Activated CD4-positive, alpha-beta T cell treated with anti-CD3 and anti-CD28 coated beads, Interleukin-10, Interleukin-2, amounts not matched to agents 100 ng/mL and 50 ng/mL, durations not matched to agents 16 hours and 8 hours (primary cell): Measurements from ENCODE around the gene PCSK9.
"Not testable (repeated sequence)": the region's sequence is repeated elsewhere in the genome, so short reads cannot be mapped to it uniquely, and the experiment has no call there.

Source experiments
- DNase-seq: peaks from one replicate; pipeline ENCODE4 v3.0.0-alpha.2; 2020

The PCSK9 gene

DNA sequence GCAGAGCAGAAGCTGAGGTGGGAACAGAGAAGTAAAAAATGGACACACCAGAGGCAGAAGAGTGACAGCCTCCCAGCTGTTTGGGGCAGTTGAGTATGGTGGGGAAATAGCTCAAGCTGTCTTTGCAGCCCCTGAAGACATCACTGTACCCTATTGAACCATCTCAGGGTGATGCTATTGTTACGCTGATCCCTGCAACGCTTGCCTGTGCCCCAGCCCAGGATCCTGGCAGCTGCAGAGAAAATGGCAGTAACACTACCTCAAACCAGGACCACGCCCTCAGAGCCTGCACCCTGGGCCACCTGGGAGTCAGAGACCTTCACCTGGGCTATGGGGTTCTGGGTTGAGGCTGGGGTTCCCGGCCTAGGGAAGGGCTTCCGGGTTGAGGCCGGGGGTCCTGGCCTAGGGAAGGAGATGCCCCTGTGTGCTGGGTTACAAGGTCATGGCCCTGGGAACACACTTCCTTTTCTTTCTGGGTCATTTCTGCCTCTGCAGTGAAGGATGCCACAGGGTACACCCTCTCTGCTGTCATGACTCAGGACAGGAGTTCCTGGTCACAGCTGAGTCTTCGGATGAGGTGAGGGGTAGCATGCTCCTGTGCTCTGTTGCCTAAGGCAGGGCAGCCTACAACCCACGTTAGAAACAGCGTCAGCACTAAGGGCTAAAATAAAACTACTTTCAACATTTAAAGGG, 29.0 kb upstream of the PCSK9 start:
- DNase-seq, result no peak

DNA sequence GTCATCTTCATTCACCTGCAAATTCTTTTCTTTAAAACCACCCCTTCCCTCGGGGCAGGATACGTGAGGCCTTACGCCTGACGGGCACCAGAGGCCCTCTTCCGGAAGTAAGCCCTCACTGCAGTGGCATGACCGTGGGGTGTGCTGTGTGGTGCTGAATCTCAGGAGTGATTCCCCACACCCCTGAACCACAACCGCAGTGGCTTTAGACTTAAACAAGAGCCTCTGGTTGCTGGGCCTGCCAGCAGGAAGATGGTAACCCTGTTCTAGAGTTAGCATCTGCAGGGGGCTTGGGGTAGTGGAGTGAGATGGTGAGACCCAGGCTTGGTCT, 28.5 kb upstream of the PCSK9 start:
- DNase-seq, result no peak

DNA sequence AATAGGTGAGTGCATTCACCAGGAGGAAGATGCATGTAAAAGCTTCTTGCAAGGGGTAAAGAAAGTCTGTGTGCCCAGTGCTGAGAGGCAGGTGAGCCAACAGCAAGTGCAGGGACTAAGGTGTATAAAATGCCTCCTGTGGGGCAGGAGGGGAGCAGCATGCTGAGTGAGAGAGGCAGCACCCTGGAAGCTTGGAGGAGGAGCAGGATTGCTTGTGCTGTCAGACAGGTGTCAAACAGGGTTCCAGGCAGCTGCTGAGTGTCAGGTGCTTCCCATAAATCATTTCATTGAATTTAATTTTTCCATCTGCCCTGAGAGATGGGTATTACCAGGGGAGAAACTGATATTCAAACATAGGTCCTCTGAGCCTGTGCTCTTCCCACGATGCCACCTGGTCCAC, 26.7 kb upstream of the PCSK9 start:
- no peak for DNase-seq

DNA sequence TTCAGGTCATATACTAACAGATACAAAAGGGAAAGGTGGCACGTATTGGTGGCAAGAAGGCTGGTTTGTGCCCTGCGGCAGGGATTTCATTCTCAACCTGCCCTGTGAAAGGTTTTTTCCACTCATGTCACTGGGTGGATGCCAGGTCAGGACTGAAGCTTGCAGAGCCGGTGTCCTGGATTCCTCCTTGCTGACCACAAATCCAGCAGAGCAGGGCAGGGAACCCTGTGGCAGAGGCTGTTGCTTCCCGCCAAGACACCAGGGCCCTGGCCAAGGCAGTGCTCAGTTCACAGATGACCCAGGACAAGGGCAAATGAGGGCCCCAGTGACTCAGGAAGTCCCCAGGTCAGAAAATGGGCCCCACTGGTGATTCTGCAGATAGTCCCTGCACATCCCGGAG, 24.2 kb upstream of the PCSK9 start:
- no peak for DNase-seq

DNA sequence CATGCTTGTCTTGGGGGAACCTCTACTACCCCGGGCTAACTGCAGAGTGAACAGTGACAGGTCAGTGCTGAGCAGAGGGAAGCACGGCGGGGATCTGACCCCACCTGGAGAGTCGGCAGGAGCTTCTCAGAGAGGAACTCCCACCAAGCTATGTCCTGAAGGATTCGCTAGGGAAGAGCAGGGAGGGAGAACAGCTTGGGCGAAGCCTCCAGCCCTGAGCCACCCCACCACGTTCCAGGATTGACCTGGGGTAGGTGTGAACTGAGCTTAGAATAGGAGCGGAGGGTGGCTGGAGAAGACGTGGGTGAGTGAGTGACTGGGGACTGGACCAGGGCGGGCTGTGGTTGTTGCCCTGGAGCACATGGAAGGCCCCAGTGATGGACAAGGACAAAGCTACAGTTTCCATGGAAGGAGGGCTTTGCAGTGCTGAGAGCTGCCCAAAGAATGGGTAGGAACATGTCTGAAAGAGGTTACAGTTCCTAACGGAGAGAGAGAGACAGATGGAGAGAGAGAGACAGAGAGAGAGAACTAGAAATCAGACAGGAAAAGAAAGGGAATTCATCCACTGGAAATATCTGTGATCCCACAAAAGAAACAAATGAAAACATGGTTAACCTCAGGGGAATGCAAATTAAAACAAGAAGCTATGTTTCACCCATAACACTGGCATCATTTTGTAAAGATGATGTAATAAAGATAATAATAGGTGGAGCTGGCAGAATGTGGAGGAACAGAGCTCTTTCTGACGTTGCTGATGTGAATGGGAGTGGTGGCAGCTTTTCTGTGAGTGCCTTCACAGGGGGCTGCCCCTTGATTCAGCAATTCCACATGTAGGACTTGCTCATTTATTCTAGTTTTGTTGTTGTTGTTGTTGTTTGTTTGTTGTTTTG, 23.4 kb upstream of the PCSK9 start:
- DNase-seq, result no peak

DNA sequence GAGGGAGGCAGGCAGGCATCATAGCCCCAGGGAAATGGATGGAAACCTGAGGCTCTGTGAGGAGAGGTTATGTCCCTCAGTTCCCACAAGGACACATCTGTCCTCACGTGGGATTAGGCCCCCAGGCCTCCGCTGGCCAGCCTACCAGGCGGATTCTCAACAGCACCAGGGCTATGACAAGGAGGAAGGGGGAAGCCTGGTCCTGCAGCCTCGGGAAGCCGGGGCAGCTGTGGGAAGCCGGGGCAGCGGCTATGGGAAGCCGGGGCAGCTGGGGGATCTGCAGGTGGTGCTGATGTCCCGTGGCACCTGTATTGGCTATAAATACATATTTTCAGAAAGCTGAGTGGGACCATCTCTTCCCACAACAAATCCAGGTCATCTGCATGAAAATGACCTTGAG, 21.0 kb upstream of the PCSK9 start:
- no peak for DNase-seq

DNA sequence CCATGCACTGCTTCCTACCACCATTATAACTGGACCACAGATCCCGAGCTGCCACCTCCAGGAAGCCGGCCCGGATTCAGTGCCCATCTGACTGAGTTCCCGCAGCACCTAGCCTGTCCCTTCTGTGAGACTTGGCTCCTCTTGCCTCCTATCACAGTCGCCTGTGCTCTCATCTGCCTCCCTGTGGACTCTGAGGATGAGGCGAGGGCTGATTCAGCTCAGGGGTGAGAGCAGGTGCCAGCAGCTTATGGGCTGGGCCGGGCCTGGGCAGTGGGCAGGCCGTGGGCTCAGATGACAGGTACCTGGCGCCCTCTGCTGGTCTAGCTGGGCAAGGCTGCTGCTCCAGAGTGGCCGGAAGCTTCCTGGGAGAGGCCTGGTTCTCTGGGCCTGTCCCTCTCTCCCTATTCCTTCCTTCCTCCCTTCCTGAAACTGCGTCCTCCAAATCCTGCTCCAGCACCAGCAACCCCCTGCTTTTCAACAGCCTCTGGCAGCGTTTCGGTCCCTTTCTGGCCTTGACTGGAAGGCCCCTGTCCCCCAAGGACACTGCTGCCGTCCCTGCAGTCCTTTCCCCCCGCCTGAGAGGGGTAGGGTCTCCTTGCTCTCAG, 17.3 kb upstream of the PCSK9 start:
- DNase-seq, result peak; percentile 73

DNA sequence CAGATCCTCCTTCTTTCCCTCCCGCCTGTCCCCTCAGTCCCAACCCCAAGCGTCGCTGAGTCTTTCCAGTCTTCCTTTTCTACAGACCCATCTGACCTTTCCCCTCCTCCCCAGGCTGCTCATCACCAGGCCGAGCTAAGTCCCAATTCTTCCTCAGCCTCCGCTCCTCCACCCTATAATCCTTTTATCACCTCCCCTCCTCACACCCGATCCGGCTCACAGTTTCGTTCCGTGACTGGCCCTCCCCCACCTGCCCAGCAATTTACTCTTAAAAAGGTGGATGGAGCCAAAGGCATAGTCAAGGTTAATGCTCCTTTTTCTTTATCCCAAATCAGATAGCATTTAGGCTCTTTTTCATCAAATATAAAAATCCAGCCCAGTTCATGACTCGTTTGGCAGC, 15.2 kb upstream of the PCSK9 start:
- not testable (repeated sequence) for DNase-seq

DNA sequence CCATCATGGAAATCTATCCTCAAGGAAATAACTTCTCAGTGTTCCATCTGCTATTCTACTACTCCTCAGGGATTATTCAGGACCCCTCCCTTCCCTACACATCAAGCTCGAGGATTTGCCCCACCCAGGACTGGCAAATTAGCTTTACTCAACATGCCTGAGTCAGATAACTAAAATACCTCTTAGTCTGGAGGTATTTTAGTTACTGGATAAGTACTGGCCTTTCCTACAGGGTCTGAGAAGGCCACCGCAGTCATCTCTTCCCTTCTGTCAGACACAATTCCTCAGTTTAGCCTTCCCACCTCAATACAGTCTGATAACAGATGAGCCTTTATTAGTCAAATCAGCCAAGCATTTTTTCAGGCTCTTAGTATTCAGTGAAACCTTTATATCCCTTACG, 12.7 kb upstream of the PCSK9 start:
- DNase-seq, result not testable (repeated sequence)

DNA sequence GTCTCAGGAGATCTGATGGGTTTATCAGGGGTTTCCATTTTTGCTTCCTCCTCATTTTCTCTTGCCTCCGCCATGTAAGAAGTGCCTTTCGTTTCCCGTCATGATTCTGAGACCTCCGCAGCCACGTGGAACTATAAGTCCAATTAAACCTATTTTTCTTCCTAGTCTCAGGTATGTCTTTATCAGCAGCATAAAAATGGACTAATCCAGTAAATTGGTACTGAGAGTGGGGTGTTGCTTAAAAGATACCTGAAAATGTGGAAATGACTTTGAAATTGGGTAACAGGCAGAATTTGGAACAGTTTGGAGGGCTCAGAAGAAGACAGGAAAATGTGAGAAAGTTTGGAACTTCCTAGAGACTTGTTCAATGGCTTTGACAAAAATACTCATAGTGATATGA, 8.2 kb upstream of the PCSK9 start:
- not testable (repeated sequence) for DNase-seq

DNA sequence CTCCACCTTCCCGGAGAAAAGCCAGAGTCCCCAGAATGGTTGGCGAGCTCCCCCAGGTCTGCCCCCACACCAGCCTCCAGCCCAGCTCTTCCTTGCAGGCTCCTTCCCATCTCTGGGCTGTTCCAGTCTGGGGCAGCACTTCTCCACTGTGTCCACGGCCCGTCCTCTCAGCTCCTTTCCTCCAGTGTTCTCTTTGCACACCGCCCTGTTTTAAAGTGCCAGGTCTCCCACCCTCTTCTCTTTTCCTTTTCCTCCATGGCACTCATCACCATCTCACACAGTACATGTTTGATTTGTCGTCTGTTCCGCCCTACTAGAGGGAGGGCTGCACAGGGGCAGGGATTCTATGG, 6.1 kb upstream of the PCSK9 start:
- DNase-seq, result no peak

DNA sequence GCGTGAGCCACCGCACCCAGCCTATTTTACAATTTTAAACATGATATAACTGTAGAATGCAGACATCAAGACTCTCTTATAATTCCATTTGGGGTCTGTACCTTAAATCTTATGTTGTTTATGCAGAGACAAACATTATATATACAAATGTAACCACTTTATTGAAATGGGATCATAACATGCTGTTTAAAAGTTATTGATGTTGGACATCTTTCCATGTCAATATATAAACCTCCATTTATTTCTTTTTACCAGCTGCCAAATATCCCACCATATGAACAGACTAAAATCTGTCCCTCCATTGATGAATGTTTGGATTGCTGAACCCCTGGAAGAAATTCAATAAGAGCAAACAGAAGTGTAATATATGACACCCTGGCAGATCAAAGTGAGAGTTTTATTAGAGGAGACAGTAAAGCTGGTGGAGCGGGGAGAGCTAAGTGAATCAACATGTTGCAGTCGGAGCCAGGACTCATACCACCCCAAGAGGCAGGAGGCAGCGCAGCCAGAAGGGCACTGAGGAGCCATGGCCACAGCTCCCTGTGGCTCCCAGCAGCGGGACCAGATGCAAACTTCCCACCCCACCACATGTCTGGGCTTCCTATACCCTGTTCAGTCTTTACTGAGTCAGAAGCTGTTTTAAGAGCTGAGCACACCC, 4.7 kb upstream of the PCSK9 start:
- no peak for DNase-seq

DNA sequence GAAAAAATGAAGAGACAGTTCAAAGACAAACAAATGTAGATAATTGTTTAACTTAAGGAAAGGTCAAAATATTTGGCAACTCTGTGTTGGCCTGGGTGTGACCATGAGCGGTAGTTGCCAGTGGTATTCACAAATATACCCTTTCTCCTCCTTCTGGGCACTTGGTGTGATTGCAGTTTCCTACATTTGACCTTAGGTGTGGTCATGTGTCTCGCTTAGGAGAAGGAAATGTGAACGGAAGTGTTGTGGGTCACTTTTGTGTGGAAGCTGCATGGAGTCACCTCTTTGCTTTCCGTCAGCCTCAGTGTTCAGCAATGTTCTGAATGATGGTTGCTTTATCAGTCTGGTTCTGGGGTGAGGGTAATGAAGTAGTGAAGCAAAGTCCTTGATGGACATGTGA, 3.4 kb upstream of the PCSK9 start:
- no peak for DNase-seq

DNA sequence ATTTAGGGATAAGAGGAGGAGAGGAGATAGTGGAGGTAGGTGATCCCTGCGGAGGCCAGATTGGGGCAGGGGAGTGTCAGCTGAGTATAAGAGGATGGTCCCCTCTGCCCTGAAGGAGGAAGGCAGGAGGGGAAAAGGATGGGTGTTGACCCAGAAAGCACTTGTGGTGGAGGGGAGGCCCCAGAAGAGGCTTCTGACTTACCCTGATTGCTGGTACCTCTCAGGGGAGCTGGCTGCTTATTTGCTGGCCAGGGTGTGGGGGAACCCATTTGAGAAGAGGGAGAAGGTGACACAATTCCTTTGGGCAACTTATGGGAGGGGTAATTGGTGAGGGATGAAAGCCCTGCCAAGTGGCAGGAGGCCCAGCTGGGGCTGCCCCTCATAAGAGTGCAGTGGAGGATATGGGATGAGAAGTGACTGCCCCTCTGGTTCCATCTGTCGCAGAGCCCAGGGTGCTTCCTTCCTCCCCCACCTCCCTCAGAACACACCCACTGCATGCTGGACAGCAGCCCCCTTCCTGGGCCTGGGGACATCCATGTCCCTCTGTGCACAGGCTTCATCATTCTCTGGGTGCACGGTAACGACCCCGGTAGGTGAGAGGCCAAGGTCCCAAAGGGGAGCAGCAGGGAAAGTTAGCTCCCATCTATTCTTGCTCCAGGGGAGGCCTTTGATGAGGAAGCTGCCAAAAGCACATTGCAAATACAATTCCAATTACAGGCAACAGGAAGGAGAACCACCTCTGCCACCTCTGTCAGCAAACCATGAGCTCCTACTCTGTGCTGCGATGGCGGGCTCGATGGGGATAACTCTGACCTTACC, 1.4 kb upstream of the PCSK9 start:
- DNase-seq, result no peak

DNA sequence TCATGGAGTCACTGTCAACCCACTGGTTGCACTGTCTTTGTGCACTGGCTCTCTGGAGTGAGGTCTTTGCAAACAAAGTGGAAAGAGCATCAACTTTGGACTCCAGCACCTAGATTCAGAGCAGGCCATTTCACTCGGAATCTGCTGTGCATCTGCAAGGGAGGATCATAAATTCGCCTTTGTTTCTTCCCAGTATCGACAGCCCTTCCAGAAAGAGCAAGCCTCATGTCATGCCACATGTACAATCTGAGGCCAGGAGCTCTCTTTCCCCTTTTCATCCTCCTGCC, 853 bp upstream of the PCSK9 start:
- DNase-seq, result no peak

DNA sequence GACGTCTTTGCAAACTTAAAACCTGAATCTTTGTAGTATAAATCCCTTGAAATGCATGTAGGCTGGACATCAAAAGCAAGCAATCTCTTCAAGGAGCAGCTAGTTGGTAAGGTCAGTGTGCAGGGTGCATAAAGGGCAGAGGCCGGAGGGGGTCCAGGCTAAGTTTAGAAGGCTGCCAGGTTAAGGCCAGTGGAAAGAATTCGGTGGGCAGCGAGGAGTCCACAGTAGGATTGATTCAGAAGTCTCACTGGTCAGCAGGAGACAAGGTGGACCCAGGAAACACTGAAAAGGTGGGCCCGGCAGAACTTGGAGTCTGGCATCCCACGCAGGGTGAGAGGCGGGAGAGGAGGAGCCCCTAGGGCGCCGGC, 390 bp upstream of the PCSK9 start:
- no peak for DNase-seq

DNA sequence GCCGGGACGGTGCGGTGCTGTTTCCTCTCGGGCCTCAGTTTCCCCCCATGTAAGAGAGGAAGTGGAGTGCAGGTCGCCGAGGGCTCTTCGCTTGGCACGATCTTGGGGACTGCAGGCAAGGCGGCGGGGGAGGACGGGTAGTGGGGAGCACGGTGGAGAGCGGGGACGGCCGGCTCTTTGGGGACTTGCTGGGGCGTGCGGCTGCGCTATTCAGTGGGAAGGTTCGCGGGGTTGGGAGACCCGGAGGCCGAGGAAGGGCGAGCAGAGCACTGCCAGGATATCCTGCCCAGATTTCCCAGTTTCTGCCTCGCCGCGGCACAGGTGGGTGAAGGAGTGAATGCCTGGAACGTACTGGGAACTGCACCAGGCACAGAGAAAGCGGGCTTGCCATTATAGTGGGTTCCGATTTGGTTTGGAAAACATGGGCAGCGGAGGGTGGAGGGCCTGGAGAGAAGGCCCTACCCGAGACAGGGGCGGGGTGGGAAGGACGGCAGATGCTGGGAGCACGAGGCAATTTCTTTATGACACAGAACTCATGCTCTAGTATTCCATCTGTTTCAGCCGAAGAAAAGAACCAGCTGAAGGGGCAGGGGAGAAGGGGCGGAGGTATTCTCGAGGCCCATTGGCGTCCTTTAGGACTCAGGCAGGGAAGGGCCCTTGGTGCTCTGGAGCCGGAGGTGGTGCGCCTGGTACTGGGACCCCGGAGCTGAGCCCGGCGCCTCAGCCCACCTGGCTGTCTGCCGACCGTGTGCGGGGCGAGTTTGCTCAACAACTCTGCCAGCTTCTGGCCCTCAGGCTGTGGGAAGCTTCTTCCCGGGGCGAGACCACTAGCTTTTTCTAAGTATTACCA, 960 bp downstream of the PCSK9 start:
- DNase-seq, result no peak

DNA sequence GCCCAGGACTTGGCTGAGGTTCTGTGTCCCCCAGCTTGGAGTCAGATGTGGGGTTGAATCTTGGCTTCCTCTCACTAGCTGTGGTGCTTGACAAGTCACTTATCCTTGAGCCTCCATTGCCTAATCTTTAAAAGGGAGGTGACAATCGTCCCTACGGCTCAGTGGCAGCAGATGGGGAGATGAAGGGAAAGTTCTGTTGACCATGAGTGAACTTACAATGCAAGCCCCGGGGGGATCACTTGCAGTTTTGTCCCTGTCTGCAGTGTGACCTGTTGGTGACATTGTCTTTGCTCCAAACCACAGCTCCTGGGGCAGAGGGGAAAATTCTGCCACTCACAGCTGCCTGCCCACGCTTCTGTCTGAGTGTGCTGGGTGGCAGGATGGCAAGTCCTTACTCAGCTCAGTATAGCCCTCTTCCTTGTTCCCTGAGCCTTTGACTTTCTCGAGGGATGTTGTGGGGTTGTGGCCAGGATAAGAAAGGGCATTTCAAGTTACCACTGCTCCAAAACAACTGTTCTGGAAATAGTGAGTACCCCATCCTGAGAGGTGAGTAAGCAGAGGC, 1.7 kb downstream of the PCSK9 start:
- no peak for DNase-seq

DNA sequence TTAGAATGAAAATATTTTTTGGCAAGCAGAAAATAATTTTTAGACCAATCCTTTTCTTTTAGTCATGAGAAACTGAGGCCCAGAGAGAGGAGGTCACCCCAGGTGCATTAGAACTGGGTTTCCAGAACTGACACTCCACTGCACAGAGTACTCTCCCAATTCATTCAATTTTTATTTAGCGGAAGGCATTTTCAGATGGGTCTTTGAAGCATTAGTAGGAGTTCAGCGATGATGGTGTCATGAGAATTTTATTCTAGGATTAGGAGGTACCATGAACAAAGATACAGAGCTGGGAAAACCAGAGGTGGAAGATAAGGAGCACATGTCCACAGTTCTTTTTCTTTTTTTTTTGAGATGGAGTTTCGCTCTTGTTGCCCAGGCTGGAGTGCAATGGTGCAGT, 2.3 kb downstream of the PCSK9 start:
- DNase-seq, result no peak

DNA sequence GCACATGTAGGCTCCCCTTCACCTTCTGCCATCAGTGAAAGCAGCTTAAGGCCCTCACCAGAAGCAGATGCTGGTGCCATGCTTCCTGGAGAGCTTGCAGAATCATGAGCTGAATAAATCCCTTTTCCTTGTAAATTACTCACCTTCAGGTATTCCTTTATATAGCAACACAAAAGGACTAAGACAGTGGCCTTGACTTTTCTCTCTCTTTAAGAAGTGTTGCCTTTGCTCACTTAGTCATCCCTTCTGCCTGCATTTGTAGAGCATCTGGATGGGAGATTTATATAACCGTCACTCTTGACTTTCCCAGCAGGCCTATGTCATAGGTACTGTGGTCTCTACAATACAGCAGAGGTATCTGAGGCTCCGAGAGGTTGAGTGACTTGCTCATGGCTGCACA, 3.7 kb downstream of the PCSK9 start:
- DNase-seq, result no peak

DNA sequence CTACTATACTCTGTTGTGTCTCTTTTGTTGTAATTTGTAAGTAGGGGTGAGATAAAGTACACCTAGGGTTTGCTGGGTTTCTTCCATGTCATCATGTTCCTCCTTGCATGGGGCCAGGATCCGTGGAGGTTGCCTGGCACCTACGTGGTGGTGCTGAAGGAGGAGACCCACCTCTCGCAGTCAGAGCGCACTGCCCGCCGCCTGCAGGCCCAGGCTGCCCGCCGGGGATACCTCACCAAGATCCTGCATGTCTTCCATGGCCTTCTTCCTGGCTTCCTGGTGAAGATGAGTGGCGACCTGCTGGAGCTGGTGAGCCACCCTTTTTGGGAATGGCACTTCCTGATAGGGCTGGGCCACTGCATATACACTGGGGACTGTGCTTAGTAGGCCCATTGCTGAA, 4.4 kb downstream of the PCSK9 start:
- no peak for DNase-seq
